IMR-90 (cell line): ENCODE measurements around the gene EPAS1.

Experiments used
- CEBPB ChIP-seq: IDR thresholded peaks from 2 replicates; pipeline ENCODE4 v1.6.1; 2012; ENCODE audit warnings: low read depth, low read length, improper control_type of control experiment
- CTCF ChIP-seq: conservative IDR thresholded peaks from 2 replicates; pipeline ENCODE4 v1.5.1; 2012; ENCODE audit warnings: mild to moderate bottlenecking, low read depth, low read length, improper control_type of control experiment
- MAFK ChIP-seq: IDR thresholded peaks from 2 replicates; pipeline ENCODE4 v1.6.1; 2012; ENCODE audit warnings: low read depth, low read length, improper control_type of control experiment
- NFE2L2 ChIP-seq: fragments of 150-350 bp; IDR thresholded peaks from 2 replicates; pipeline ENCODE4 v1.6.1; 2016; ENCODE audit warnings: low read depth, mild to moderate bottlenecking, low read length
- POLR2A ChIP-seq: IDR thresholded peaks from 2 replicates; pipeline ENCODE4 v1.6.1; 2012; ENCODE audit warnings: mild to moderate bottlenecking, low read depth, low read length
- RCOR1 ChIP-seq: IDR thresholded peaks from 2 replicates; pipeline ENCODE4 v1.6.1; 2012; ENCODE audit warnings: mild to moderate bottlenecking, low read length, improper control_type of control experiment; ENCODE audit not compliant: insufficient replicate concordance
- RFX5 ChIP-seq: IDR thresholded peaks from 2 replicates; pipeline ENCODE4 v1.8.0; 2012; ENCODE audit warnings: low read depth, mild to moderate bottlenecking, low read length, moderate library complexity

GRCh38 chr2:46339676-46340459, 42.7 kb downstream of the EPAS1 start:
- TF ChIP-seq NFE2L2 = no peak
- TF ChIP-seq CTCF = no peak
- TF ChIP-seq CEBPB = peak; percentile 39; the same call in 1 of the 2 replicates
- no peak for TF ChIP-seq MAFK
- TF ChIP-seq RCOR1 = no peak
- no peak for TF ChIP-seq POLR2A
- no peak for TF ChIP-seq RFX5
